K562 (cell line): ENCODE results near the gene MAB21L4. TPM values are rescaled to one million over a fixed set of nuclear protein-coding genes. Genes with fewer than 3 reads are reported as not detected.

Source experiments
- ATAC-seq: fragments of 200-7000 bp; cut with Tn5 transposase; 3 replicates; pipeline ENCODE4 v1.9.1; 2020; ENCODE audit warnings: moderate library complexity
- BruUV-seq: library from RNA; stranded (reverse); fragments of 400-500 nt; replicated peaks from 2 replicates; lab custom pipeline; 2021; lab: Mats Ljungman, UMichigan
- CTCF ChIA-PET: fragments of 300-600 bp; formaldehyde crosslinking; extraction: SDS; loops from one replicate; lab custom pipeline; 2021; ENCODE audit warnings: low intra/inter-chr PET ratio; lab: Yijun Ruan, JAX
- POLR2A ChIA-PET: fragments of 300-600, 350-650 bp; sonication (Branson Sonifier 250); formaldehyde crosslinking; extraction: SDS; loops from one replicate; lab custom pipeline; 2021; ENCODE audit warnings: antibody characterized with exemption, inconsistent platforms; lab: Yijun Ruan, JAX
- DNase-seq, 4 experiments: peaks; one replicate each; pipeline versions ENCODE4 v3.0.0 to v3.0.0-alpha.2; 2011 to 2018; ENCODE audit warnings: low spot score in 3 of 4, mixed read lengths in 3 of 4; ENCODE audit errors: extremely low read depth in 1 of 4
- FAIRE-seq: peaks from 2 replicates; lab custom pipeline; 2011; peaks lifted over from hg19 to GRCh38; lab: Jason Lieb, UNC
- H2AFZ ChIP-seq: 2 replicates; pipeline ENCODE4 v1.6.0; 2011; ENCODE audit warnings: low read depth, low read length, control low read depth, inconsistent platforms
- H3K27ac ChIP-seq: fragments of 200-600 bp; 3 replicates; pipeline ENCODE4 v1.8.0; 2011; ENCODE audit warnings: low read depth, mild to moderate bottlenecking, control low read depth, inconsistent platforms, low read length, moderate library complexity, mixed read lengths; ENCODE audit errors: extremely low read depth
- H3K27me3 ChIP-seq, 2 experiments: fragments of 300-600 bp in 1 of 2; 2 replicates in 1 of 2; 3 replicates in 1 of 2; pipeline versions ENCODE4 v1.6.0 to v1.8.0; 2011; ENCODE audit warnings: inconsistent platforms in 2 of 2, low read length in 2 of 2, mild to moderate bottlenecking in 1 of 2, mixed read lengths in 1 of 2, moderate library complexity in 1 of 2; ENCODE audit not compliant: control insufficient read depth in 2 of 2, insufficient read depth in 2 of 2
- H3K36me3 ChIP-seq: fragments of 300-600 bp; 3 replicates; pipeline ENCODE4 v1.8.0; 2011; ENCODE audit warnings: mild to moderate bottlenecking, low read length, inconsistent platforms; ENCODE audit not compliant: control insufficient read depth, insufficient read depth
- H3K4me1 ChIP-seq, 2 experiments: fragments of 200-600 bp in 1 of 2; replicated peaks in 1 of 2; 2 replicates in 1 of 2; 3 replicates in 1 of 2; pipeline versions ENCODE4 v1.5.1 to v1.8.0; 2011; ENCODE audit warnings: inconsistent platforms in 2 of 2, low read length in 2 of 2, mild to moderate bottlenecking in 1 of 2, mixed read lengths in 1 of 2, moderate library complexity in 1 of 2; ENCODE audit not compliant: control insufficient read depth in 2 of 2, insufficient read depth in 2 of 2
- H3K4me2 ChIP-seq: 2 replicates; pipeline ENCODE4 v1.6.1; 2011; ENCODE audit warnings: low read length, control low read depth, inconsistent platforms, mixed read lengths; ENCODE audit not compliant: insufficient read depth
- H3K4me3 ChIP-seq: fragments of 200-600 bp; sonication (generic), shearing (Covaris generic); 2 replicates; pipeline ENCODE4 v1.5.1; 2016; ENCODE audit warnings: control low read depth, inconsistent platforms
- H3K79me2 ChIP-seq: fragments of 200-600 bp; 3 replicates; pipeline ENCODE4 v1.8.0; 2011; ENCODE audit warnings: low read length, inconsistent platforms; ENCODE audit not compliant: control insufficient read depth, insufficient read depth
- H3K9ac ChIP-seq, 2 experiments: 2 replicates each; pipeline versions ENCODE4 v1.6.0 to v1.6.1; 2011; ENCODE audit warnings: low read depth in 2 of 2, low read length in 2 of 2, control low read depth in 1 of 2, inconsistent platforms in 1 of 2, mild to moderate bottlenecking in 1 of 2, mixed read lengths in 1 of 2; ENCODE audit not compliant: insufficient read depth in 1 of 2
- H3K9me1 ChIP-seq: one replicate; pipeline ENCODE4 v1.6.0; 2011; ENCODE audit warnings: inconsistent platforms, mild to moderate bottlenecking, low read length, moderate library complexity; ENCODE audit not compliant: control insufficient read depth, insufficient read depth
- H3K9me3 ChIP-seq: replicated peaks from 2 replicates; pipeline ENCODE4 v1.5.1; 2011; ENCODE audit warnings: low read depth, low read length, inconsistent platforms; ENCODE audit not compliant: control insufficient read depth, insufficient read depth
- H4K20me1 ChIP-seq: replicated peaks from 2 replicates; pipeline ENCODE4 v1.6.1; 2011; ENCODE audit warnings: low read length, inconsistent platforms, mixed read lengths; ENCODE audit not compliant: control insufficient read depth, insufficient read depth
- ARID2 ChIP-seq: fragments of 450-650 bp; IDR thresholded peaks from 2 replicates; pipeline ENCODE4 v1.6.1; 2017; ENCODE audit warnings: antibody characterized with exemption, mild to moderate bottlenecking
- BRD9 ChIP-seq: fragments of 450-650 bp; IDR thresholded peaks from 2 replicates; pipeline ENCODE4 v1.6.1; 2018; ENCODE audit warnings: low read depth; ENCODE audit not compliant: partially characterized antibody
- CBX8 ChIP-seq: fragments of 200-600 bp; sonication (generic); IDR thresholded peaks from 2 replicates; pipeline ENCODE4 v1.6.1; 2012; ENCODE audit warnings: borderline replicate concordance, mixed run types, low read depth, mild to moderate bottlenecking, moderate library complexity, mixed read lengths, low read length, control low read depth, inconsistent platforms; ENCODE audit not compliant: poor library complexity, severe bottlenecking; ENCODE audit errors: extremely low read depth
- DDX20 ChIP-seq: fragments of 450-650 bp; IDR thresholded peaks from 2 replicates; pipeline ENCODE4 v1.6.1; 2016; ENCODE audit warnings: missing genetic modification characterization, low read depth, mild to moderate bottlenecking, missing compliant biosample characterization, moderate library complexity
- ETV1 ChIP-seq: fragments of 450-650 bp; conservative IDR thresholded peaks from 2 replicates; pipeline ENCODE4 v1.6.1; 2016; ENCODE audit warnings: missing genetic modification characterization, control low read depth, low read depth, missing compliant biosample characterization
- JUND ChIP-seq, 2 experiments: IDR thresholded peaks; 2 replicates in 1 of 2; 3 replicates in 1 of 2; pipeline ENCODE4 v1.6.1; 2011; ENCODE audit warnings: borderline replicate concordance in 2 of 2, low read depth in 2 of 2, low read length in 2 of 2, improper control_type of control experiment in 1 of 2, missing biosample characterization in 1 of 2, missing genetic modification characterization in 1 of 2, missing genetic modification reagents in 1 of 2
- MCM7 ChIP-seq, 2 experiments: fragments of 450-650 bp; IDR thresholded peaks; 2 replicates each; pipeline ENCODE4 v1.6.1; 2016 to 2018
- MTA2 ChIP-seq: fragments of 450-650 bp; IDR thresholded peaks from 2 replicates; pipeline ENCODE4 v1.6.1; 2016; ENCODE audit warnings: low read depth
- NR2C2 ChIP-seq, 2 experiments: fragments of 200-800 bp in 1 of 2; sonication (Bioruptor generic) in 1 of 2; sonication (generic) in 1 of 2; formaldehyde crosslinking in 1 of 2; IDR thresholded peaks; 2 replicates each; pipeline versions ENCODE4 v1.6.1 to v1.8.0; 2016 to 2022; ENCODE audit warnings: mild to moderate bottlenecking in 1 of 2, missing compliant biosample characterization in 1 of 2, missing genetic modification characterization in 1 of 2, missing genetic modification reagents in 1 of 2
- RBM14 ChIP-seq: fragments of 200-400 bp; formaldehyde crosslinking; IDR thresholded peaks from 2 replicates; pipeline ENCODE4 v1.6.1; 2018; ENCODE audit warnings: low read depth, mild to moderate bottlenecking, low read length, moderate library complexity, borderline replicate concordance; ENCODE audit not compliant: insufficient read depth
- STAG1 ChIP-seq: sonication (generic); formaldehyde crosslinking; IDR thresholded peaks from 2 replicates; pipeline ENCODE4 v1.5.0; 2020; ENCODE audit warnings: missing genetic modification reagents, borderline replicate concordance
- TAF7 ChIP-seq: fragments of 450-650 bp; IDR thresholded peaks from 2 replicates; pipeline ENCODE4 v1.6.1; 2016; ENCODE audit warnings: missing genetic modification characterization, missing compliant biosample characterization
- ZNF324 ChIP-seq: fragments of 250-450 bp; sonication (Bioruptor Pico); IDR thresholded peaks from 2 replicates; pipeline ENCODE4 v1.4.0; 2020; ENCODE audit warnings: mild to moderate bottlenecking
- ZNF431 ChIP-seq: sonication (generic); formaldehyde crosslinking; IDR thresholded peaks from 2 replicates; pipeline ENCODE4 v1.8.0; 2022; ENCODE audit warnings: mild to moderate bottlenecking, missing genetic modification reagents
- WGBS: fragments of 100-300 bp; shearing (Covaris generic); methylation state at CpG from one replicate; pipeline ENCODE4 v1.1.6; 2016; ENCODE audit warnings: low coverage, mixed read lengths; ENCODE audit not compliant: insufficient coverage; ENCODE audit errors: missing lambda C conversion rate; 5-methylcytosine and 5-hydroxymethylcytosine counted together
- in situ Hi-C: fragments of 300-500 bp; cut with MboI; formaldehyde crosslinking; loops from 4 replicates; pipeline ENCODE4 v1.15.0; 2018; ENCODE audit warnings: inconsistent platforms, mixed read lengths
- intact Hi-C: fragments of 100-400 bp; cut with micrococcal nuclease; formaldehyde crosslinking; loops from 2 replicates; pipeline ENCODE4 v1.14.2; 2022
- polyA plus RNA-seq, 8 experiments: library from polyadenylated mRNA; depleted of rRNA in 4 of 8; stranded (reverse) in 5 of 8; unstranded in 3 of 8; fragments of >200 nt; fragmentation: Nextera tagmentation in 2 of 8; fragmentation: Illumina TruSeq in 1 of 8; extraction: Ambion mirVana in 2 of 8; extraction: Trizol in 1 of 8; gene quantifications; 2 replicates each; pipeline versions ENCODE4 v1.2.1 to v1.2.3, GENCODE V29; 2011 to 2014; ENCODE audit warnings: inconsistent platforms in 1 of 8, missing spikeins in 1 of 8
- total RNA-seq, 7 experiments: library from RNA; depleted of rRNA in 6 of 7; stranded (reverse); fragments of >200 nt in 6 of 7; fragmentation: Illumina TruSeq in 2 of 7; extraction: Trizol in 2 of 7; gene quantifications; 2 replicates each; pipeline versions ENCODE4 v1.2.1 to v1.2.3, GENCODE V29; 2011 to 2021; ENCODE audit warnings: low replicate concordance in 1 of 7
- TF ChIP-seq, protein P1 (sequence below): sonication (generic); formaldehyde crosslinking; IDR thresholded peaks from 2 replicates; pipeline ENCODE4 v1.8.0; 2023; ENCODE audit warnings: missing genetic modification reagents, mild to moderate bottlenecking, borderline replicate concordance

MAB21L4 gene
- total and polyA plus RNA-seq, 9 of the 15 experiments (the other 6 are each of a cell fraction or from before 2014, with no cell fraction given), result 0.03 TPM; not detected in 8

DNA sequence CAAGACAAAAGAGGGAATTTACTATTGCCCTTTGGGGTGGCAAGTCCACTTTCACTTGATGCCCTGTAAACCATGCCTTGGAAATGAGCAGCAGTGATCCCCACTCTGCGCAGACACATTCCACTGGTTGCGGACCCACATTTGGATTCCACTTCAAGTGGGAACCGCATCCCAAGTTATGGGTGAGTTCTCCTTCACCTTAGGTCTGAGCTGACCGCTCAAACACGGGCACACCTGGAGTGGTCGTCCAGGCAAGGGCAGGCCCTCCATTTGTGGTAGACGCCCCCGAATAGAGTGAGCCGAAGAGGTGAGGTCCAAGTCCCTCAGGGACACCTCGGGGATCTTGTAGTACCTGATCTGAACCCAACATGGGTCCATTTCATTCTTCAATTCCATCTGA is 37.1 kb downstream of the MAB21L4 start:
- in situ Hi-C loops, result no loop called here
- CTCF ChIA-PET, result no interaction called here
- H3K4me1 ChIP-seq, result peaks cover 0 to 4% of the 10 kb centered on the region in 2 experiments; a peak in 2 of 5 replicates
- H3K9me1 ChIP-seq, result peaks cover 2% of the 10 kb centered on the region
- no peak for TF ChIP-seq ARID2
- no peak for TF ChIP-seq DDX20 (tag)
- no peak for TF ChIP-seq ZNF324 (CRISPR knock-in tag)
- TF ChIP-seq RBM14, result no peak
- TF ChIP-seq TAF7 (tag), result no peak
- TF ChIP-seq STAG1 (CRISPR knock-in tag), result no peak
- TF ChIP-seq JUND (IDR thresholded peaks at IDR 0.05; ENCODE audit: borderline replicate concordance, low read depth, low read length), result no peak
- no peak for TF ChIP-seq JUND (tag; IDR thresholded peaks at IDR 0.05; ENCODE audit: borderline replicate concordance, low read depth, low read length)
- no peak for TF ChIP-seq ETV1 (tag)
- no peak for TF ChIP-seq MTA2
- no peak for TF ChIP-seq BRD9
- TF ChIP-seq CBX8, result no peak
- no peak for TF ChIP-seq NR2C2 (CRISPR knock-in tag; IDR thresholded peaks at IDR 0.05)
- TF ChIP-seq NR2C2 (tag; IDR thresholded peaks at IDR 0.05), result no peak
- TF ChIP-seq, protein P1, sequence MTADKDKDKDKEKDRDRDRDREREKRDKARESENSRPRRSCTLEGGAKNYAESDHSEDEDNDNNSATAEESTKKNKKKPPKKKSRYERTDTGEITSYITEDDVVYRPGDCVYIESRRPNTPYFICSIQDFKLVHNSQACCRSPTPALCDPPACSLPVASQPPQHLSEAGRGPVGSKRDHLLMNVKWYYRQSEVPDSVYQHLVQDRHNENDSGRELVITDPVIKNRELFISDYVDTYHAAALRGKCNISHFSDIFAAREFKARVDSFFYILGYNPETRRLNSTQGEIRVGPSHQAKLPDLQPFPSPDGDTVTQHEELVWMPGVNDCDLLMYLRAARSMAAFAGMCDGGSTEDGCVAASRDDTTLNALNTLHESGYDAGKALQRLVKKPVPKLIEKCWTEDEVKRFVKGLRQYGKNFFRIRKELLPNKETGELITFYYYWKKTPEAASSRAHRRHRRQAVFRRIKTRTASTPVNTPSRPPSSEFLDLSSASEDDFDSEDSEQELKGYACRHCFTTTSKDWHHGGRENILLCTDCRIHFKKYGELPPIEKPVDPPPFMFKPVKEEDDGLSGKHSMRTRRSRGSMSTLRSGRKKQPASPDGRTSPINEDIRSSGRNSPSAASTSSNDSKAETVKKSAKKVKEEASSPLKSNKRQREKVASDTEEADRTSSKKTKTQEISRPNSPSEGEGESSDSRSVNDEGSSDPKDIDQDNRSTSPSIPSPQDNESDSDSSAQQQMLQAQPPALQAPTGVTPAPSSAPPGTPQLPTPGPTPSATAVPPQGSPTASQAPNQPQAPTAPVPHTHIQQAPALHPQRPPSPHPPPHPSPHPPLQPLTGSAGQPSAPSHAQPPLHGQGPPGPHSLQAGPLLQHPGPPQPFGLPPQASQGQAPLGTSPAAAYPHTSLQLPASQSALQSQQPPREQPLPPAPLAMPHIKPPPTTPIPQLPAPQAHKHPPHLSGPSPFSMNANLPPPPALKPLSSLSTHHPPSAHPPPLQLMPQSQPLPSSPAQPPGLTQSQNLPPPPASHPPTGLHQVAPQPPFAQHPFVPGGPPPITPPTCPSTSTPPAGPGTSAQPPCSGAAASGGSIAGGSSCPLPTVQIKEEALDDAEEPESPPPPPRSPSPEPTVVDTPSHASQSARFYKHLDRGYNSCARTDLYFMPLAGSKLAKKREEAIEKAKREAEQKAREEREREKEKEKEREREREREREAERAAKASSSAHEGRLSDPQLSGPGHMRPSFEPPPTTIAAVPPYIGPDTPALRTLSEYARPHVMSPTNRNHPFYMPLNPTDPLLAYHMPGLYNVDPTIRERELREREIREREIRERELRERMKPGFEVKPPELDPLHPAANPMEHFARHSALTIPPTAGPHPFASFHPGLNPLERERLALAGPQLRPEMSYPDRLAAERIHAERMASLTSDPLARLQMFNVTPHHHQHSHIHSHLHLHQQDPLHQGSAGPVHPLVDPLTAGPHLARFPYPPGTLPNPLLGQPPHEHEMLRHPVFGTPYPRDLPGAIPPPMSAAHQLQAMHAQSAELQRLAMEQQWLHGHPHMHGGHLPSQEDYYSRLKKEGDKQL (CRISPR knock-in tag), result no peak
- no peak for TF ChIP-seq MCM7 (IDR thresholded peaks at IDR 0.05)
- no peak for TF ChIP-seq ZNF431 (CRISPR knock-in tag)
- H3K4me2 ChIP-seq, result no peak overlapping the region
- no peaks in the 10 kb centered on the region for H3K36me3 ChIP-seq
- H3K4me3 ChIP-seq, result no peak overlapping the region
- DNase-seq (no peak), ATAC-seq (no peak), FAIRE-seq (no peak)
- H3K79me2 ChIP-seq, result no peaks in the 10 kb centered on the region
- H3K27ac ChIP-seq, result no peak overlapping the region
- H4K20me1 ChIP-seq, result no peaks in the 10 kb centered on the region
- 2% methylated on average over 10 of the region's 10 CpGs for WGBS
- H3K27me3 ChIP-seq, result peaks cover 0 to 22% of the 10 kb centered on the region in 2 experiments; a peak in 2 of 5 replicates
- intact Hi-C loops, result no loop called here
- no TSS peak for BruUV-seq
- H3K9ac ChIP-seq, result no peak overlapping the region
- H3K9me3 ChIP-seq, result no peaks in the 10 kb centered on the region
- no peak overlapping the region for H2AFZ ChIP-seq
- POLR2A ChIA-PET, result no interaction called here
